SIG-M5 treated with dmso at 0.1 percent for 504 hours (cell line): ENCODE measurements around the gene CRTC3.

Experiments used
- DNase-seq: peaks from one replicate; lab custom pipeline; 2025; ENCODE audit not compliant: unreplicated experiment; lab: John Stamatoyannopoulos, UW

The CRTC3 gene

DNA sequence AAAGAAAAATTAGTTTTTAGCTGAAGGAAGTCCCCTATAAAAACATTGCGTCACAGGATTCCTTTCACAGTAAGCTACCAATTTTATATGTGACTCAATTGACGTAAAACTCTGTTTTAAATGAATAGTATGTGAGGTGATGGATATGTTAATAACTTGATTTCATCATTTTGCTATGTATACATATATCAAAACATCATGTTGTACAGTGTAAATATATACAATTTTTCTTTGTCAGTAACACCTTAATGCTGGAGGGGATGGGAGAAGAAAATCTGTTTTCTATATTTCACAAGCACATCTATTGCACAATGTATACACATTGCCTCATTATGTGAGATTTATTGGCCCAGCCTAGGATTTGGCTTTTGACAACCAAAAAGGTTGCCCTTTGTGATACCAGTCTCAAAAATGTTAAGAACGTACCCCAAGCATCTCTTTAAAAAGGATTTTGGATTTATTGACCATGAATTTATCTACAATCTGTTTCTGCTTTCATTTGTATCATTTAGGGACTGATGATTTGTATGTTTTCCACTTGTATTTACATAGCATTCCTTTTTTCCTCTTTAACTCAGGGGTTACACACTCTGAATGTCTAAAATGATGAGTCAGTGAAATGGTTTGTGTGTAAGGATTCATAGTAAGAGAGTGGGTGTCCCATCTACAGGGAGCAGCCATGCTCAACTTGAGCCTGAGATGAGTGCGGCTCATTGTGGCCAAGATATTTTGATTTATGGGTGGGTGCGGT lies 62.6 kb downstream of the CRTC3 start:
- DNase-seq: peak; percentile 19

DNA sequence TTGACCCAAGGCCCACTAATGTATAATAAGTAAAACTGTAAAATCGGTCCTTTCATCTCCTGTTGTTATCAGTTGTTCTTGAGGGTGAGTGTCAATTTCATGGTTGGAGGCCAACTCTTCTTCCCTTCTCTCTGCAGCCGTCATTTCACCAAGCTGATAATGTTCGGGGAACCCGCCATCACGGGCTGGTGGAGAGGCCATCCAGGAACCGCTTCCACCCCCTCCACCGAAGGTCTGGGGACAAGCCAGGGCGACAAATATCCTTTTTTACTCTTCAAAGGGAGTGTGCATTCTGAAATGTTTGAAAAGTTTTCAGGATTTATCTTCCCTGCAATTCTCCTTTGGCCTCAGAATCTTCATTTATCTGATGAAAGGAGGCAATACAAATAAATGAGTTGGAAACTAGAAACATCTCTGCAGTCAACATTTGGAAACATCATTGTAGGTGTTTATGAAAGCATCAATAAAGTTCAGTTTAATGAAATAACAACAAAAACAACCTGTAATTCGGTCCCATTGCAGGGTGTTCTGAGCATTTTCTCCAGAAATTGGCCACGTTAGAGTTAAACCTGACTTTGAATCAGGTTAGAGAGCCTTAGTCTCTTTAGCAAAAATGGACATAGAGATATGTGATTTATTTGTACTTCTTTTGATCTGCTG lies 63.9 kb downstream of the CRTC3 start:
- DNase-seq: no peak

DNA sequence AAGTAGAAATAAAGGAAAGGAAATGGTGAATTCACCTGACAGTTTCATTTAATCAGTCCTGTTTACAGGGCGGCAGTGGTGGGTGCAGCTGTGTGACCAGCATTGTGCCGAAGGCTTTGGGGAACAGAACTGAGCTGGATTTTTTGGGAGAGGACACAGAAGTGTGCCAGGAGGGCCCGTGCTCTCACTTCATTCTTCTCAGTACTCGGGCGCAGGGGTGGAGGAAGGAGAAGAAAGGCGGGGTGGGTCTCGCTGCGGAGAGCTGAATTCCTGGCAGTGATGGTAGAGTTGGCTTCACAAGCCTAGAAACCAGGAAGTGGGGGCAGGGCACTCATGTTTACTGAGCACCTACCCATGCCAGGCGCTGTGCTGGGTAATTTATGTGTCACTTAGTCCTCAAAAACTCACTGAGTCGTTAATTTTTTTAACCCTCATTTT lies 64.6 kb downstream of the CRTC3 start:
- no peak for DNase-seq

DNA sequence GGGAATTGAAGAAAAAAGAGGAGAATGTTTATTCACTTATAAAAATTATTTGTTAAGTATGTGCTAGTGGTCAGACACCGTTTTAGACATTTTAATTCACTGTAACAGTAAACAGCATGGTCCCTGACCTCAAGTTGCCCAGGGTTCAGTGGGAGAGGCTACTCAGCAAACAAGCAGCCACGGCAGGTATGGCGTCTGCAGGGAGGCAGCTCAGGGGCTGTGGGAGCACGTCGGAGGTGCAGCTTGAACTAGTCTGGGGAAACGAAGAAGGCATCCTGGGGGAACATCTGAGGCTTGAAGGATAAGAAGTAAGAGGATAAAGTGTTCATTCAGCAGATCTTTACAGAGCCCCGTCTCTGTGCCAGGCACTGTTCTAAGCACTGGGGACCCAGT lies 66.0 kb downstream of the CRTC3 start:
- DNase-seq: no peak

DNA sequence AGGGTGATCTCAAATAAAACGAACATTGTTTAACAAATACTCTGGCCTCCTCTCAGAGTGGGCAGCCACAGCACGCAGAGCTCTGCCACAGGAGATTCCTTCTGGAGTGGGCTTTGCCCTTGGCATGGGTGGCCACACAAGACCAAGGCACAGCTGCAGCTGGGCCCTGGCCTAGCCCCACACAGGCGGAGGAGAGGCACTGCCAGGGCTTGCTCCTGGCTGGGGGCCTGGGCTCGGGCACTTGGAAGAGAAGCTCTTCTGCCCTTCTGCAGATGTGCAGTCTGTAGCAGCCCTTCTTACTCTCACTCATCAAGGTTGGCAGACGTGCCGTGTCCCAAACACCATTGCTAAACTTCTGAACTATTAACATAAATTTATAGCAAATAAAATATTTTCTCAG lies 67.2 kb downstream of the CRTC3 start:
- DNase-seq: no peak

DNA sequence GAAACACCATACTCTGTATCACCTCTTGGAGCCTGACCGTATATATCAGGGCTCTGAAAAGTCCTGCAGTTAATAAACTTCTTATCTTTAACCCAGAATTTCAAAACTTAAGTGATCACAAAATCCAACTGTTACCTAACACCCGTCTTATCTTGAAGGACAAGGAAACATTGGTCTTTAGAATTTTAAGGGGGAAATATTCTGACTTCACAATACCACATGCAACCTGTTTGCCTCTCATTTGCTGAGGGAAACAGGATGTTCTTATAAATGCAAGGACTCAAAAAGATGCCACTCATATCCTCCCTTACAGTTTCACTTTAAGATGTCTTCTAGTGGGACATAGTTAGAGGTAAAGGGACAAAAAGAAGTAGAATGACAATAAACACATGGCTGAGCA lies 67.9 kb downstream of the CRTC3 start:
- DNase-seq: no peak

DNA sequence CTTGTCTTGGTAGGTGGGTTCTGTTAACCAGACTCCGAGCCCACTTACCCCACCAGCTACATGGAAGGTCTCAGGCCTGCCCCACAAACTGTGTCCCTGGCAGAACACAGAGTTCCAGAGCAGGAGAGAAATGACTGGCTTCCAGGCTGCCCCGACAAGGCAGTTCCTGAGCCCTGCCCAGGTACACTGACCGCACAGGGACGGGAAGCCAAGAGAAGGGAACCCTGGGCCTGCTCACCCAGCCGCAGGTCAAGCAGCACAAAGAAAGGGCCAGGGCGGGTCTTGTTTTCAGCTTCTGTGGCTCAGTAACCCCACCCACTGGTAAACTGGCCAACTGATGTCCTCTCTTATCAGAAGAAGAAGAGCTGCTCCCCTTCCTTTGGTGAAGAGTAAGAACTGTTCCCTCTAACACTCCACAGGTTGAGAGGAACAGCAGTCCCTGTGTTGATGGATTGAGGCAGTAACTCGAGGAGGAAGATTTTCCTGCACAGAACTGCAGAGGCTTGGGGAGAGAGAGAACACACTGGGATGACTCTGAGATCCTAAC lies 68.4 kb downstream of the CRTC3 start:
- DNase-seq: no peak

DNA sequence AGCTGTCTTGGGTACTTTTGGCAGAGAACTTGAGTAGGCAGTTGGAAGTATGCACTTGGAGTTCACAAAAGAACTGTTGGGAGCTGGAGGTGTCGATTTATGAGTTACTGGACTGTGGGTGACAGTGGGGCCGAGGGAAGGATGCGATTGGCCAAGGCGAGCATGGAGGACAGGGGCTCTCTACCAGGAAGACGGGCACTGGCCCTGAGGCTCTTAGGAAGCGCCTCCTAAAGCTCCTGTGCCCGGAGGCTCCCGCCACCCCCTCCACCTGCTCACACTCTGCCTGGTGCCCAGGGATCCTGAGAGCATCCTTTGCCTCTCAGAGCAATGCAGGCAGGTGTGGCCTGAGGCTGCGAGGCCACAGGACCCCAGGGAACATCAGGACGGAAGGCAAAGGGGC lies 69.0 kb downstream of the CRTC3 start:
- no peak for DNase-seq

DNA sequence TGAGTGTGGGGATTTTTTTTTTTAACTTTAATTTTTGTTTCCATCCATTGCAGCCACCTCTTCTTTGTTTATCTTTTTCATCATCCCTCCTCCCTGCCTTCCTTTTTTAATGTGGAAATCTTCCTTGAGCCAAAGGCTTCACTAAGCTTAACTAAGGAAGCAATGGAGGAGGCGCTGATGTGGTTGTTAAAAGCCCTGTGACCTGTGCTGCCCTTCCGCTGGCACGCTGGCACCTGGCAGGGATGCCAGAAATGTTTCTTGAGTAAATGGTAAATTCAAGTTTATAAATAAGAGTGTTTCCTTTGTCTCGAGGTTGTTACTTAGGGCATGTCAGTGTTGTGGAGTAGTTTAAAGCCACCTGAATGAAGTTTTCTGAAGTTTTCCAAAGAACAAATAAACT lies 69.4 kb downstream of the CRTC3 start:
- no peak for DNase-seq

DNA sequence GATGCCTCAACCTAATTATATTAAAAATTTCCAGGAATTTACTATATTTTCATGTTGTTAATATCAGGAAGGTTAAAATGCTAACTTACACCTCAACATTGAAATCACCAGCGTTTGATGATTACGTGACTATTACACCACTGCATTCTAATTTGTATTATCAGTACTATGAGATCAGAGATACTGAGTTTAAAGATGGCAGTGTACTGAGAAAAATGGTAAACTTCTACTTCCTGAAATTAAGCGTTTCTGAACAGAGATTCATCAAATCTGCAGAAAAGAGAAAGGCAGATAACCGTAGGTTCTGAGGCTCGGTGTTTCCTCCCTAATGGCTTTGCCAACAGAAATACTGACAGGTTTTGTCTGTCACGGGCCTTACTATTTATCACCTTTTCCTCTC lies 69.9 kb downstream of the CRTC3 start:
- no peak for DNase-seq

DNA sequence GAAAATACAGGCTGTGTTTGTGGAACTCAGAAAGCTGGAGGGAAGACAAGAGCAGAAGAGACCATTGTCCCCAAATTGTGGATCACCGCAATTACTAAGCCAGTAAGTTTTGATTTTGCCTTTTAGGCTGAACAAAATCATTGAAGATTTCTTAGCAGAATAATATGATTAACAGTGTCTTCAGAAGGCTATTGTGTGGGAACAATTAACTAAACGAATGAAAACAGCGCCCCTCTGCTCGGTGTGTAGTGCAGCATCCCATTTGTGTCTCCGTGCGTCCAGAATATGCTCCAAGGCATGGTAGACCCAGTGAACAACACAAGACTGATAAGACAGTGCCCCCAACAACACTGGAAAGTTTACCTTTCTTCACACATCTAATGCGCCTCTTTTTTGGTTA lies 71.2 kb downstream of the CRTC3 start:
- no peak for DNase-seq

DNA sequence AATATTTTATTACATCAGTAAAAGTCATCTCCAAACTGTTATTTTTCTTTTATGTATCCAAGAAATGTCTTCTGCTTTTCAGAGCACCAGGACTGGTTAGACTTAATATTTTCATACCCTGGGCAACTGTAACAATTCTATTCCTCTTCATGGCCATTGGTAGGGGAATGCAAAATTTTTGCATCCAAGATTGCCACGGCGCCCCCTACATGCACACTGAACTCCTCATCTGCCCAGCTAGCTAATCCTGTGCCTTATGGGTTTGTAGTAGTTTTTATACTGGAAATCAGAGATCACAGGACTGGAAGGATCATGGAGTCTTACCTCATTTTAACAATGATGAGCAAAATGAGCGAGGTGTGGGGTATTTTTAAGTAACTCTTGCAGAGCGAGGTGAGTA lies 74.2 kb downstream of the CRTC3 start:
- no peak for DNase-seq

DNA sequence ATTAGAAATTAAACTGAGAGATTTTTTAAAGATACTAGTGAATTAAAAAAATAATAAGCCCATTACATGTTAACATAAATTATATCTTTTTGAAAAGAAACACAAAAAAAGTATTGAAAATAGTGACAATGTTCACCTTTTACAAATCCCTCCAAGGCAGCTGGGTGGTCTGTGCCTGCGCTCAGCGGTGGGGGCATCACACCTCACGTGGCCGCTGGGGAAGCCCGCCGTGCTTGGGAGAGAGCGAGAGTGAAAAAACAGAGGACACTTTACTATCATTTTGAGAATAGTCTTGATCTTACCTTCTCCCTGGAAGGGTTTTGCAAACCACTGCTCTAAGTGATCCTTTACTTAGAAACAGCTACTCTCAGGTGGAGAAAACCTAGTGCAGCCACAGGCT lies 76.9 kb downstream of the CRTC3 start:
- no peak for DNase-seq

DNA sequence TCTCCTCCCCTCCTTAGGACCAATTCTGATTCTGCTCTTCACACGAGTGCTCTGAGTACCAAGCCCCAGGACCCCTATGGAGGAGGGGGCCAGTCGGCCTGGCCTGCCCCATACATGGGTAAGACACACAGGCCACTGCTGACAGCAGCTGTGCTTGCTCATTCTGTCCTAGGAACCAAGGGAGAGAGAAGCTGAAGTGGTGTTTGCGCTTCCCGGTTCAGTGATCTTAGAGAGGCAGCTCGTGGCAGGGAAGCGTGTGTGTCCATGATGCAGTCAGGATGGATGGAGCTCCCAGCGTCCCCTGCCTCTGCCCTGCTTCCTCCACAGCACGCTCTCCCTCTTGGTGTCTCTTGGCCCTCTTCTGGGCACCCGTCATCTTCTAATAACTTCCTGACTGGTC lies 77.6 kb downstream of the CRTC3 start:
- DNase-seq: no peak

DNA sequence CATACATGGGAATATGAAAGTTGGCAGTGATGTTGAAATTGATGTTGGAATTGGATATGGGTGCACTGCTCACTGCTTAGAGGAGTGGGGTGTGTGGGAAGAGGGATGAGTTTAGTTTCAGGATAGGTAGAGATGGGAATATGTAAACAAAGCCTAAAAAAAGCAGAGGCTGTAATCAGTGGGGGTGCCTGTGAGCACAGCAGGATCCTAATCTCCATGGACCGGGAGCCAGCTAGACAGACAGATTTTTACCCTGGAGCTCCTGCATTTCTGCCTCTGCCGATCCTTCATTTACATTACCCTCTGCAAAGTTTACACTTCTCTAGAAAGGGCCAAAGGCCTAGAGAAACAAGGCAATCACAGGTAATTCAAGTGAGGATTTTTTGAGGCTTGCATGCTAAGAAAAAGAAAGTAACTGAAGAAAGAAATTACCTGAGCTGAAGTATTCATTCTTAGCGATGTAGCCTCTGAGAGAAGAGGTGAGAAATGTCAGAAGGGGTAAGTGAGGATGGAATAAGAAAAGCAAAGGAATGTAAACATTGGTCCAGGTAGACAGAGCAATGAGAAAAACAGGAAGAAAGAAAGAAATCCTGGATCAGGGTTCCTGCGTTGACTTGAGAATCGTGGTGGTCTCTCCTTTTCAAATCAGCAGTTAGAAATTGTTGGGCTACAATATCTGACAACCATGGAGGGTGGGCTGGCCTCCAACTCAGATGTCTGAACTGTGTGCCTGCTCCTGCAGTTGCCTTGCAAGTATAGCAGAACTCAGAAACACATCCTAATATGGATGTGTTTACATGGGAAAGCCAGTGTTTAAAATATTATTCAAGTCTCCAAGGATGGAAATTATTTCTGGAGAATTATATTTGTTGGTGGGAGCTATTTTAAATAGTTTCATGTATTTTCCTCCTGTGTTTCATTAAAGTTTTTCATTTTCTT lies 79.8 kb downstream of the CRTC3 start:
- no peak for DNase-seq

DNA sequence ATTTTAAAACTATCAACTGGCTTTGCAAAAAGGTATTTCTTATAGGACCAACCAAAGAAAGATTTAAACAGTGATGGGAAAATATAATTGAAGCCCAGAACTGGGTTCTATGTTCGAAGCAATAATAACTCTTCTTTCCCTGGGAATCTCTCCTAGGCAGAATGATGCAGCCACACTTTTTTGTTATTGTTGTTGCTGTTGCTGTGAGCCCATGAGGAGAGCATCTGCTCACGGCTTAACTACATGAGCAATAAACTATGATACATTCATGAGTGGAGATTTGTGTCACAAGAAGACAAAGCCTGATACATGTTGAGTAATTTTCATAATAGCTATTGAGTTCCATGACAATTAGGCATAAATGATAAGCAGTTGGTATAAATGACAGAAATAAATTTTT lies 80.5 kb downstream of the CRTC3 start:
- DNase-seq: no peak

DNA sequence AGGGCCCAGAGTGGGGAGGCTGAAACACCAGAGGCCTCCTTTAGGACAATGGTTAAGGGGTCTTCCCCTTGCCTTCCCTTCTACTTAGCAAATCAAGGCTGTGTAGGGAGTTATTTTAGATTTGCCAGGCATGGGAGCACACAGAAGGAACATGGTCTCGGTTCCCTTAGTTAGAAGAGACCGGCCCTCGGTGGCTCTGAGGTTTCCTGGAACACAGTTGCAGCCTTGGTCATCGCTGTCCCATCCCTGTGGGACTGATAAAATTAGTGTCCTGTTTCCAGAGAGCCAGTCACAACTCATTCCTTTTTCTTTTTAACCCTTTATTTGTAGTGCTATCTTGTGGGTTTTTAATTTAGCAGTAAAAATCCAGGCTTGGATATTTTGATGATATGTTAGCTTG lies 81.4 kb downstream of the CRTC3 start:
- no peak for DNase-seq

DNA sequence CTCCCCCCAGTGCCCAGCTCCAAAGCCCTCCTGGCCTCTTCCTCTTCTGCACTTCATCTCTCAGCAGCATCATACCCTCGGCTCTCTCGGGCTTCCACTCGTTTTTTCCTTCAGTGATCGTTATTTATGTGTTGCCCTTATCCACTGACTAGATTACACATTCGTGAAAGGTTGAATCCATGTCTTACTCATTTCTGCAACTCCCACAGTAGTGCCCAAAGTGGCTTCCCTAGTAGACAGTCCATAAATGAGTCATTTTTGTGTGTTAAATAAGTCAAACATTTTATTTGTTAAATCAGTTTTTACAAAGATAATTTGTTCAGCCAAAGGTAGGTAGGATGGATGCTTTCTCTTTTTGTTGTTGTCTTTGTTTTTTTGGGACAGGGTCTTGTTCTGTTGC lies 87.4 kb downstream of the CRTC3 start:
- DNase-seq: no peak

DNA sequence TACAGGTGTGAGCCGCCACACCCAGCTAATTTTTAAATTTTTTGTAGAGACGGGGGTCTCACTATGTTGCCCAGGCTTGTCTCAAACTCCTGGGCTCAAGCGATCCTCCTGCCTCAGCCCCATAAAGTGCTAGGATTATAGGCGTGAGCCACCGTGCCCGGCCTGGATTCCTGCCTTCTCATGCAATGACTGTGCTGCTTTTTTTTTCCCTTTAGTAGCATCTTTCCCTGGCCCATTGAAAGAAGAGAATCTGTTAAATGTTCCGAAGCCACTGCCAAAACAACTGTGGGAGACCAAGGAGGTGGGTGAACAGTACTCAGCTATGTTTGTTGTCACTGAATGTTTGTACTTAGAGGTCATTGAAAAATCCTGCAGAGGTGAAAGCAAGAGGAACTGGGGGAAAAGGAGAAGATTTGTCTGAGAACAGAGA lies 88.0 kb downstream of the CRTC3 start:
- DNase-seq: no peak

DNA sequence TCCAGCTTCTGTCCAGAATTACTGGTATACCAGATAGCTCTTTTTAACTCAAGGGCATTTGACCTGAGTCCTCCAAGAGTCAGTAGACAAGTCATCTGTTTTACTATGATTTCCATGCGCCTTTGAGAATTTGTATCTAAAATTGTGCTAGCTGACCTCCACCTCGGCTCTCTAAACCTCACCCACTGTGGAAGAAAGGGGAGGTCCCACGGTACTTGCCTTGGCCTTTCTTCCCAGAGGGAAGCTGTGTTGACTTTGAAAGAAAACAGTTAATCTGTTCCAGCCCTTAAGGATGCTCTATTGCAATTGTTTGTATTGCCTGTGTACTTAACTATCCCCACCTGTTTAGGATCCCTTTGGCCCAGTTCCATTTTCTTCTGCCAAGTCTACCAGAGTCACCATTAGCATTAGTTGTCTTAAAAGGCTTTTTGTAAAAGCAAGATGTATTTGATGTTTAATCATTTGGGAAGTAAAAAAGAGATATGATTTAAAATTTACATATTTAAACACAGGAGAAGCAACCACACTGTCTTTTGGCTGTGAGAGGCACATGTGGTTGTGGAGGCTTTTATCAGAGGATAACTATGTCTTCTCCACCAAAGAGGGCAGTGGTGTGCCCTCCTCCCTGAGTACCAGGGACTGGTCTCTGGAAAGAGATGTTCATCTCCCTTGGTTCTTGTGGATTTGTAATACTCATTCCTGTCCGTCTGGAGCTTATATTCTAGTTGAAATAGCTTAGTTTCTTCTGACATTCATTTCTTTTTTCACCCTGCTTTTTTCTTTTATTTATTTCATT lies 88.8 kb downstream of the CRTC3 start:
- no peak for DNase-seq

DNA sequence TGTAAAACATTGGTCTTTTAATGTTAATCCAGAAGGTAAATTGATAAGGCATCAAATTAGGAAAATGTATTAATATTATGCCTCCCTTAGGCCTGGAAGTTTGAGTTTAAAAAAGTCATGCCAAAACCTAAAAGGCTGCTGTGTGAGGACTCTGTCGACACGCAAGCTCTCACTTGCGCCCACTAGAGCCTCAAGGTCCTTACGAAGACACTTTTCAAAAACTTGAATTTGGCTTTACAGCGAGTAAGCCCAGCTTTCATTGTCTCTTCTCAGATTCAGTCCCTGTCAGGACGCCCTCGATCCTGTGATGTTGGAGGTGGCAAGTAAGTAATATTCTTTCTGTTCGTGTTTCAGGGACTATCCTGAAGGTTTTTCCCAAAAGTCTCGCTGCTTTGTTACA lies 89.7 kb downstream of the CRTC3 start:
- no peak for DNase-seq
